ENCODE results near the gene VASN. TPM values are rescaled to one million over a fixed set of nuclear protein-coding genes. Genes with fewer than 3 reads are reported as not detected.

The VASN gene
- total RNA-seq, 1 experiment from 2014 or later: 45.3 TPM

- Histone ChIP-seq H3F3A (ENCODE audit: insufficient read depth, low read depth) (no peaks in the 10 kb centered on the region), H3K4me1 (replicated peaks; ENCODE audit: insufficient read depth) (peaks cover 8% of the 10 kb centered on the region; the same call in 1 of the 2 replicates), H4K20me1 (ENCODE audit: insufficient read depth) (no peaks in the 10 kb centered on the region), H3K36me3 (ENCODE audit: low read depth) (no peaks in the 10 kb centered on the region), H3K4me3 (no peak overlapping the region), H3K4me2 (no peak overlapping the region), H3K27me3 (ENCODE audit: insufficient read depth, low read depth) (no peaks in the 10 kb centered on the region), H3K9me2 (ENCODE audit: insufficient read depth) (no peaks in the 10 kb centered on the region), H2AFZ (no peak overlapping the region), H3K9me3 (ENCODE audit: insufficient read depth, low read depth) (no peaks in the 10 kb centered on the region), H3K79me2 (ENCODE audit: low read depth) (no peaks in the 10 kb centered on the region), H3K27ac (no peak overlapping the region)
- no peak for TF ChIP-seq EZH2 (IDR thresholded peaks at IDR 0.05; ENCODE audit: low read depth)
- no peak for TF ChIP-seq CTCF (conservative IDR thresholded peaks at IDR 0.05)
- ChIA-PET POLR2A (ENCODE audit: unreplicated experiment) (interaction anchor here (0.6 kb wide), 2 partner anchors 94 to 95 kb away, joined by 3 to 6 read pairs; no protein-coding TSS in a partner anchor), CTCF (no interaction called here)
- BruUV-seq (replicated peaks): no TSS peak
- DNase-seq: no peak
- intact Hi-C loops (cut with micrococcal nuclease; ENCODE audit: unreplicated experiment): no loop called here
Measured at GRCh38 chr16:4383591-4384444, 12.2 kb downstream of the VASN start.

GRCh38 chr16:4384509-4384942, 12.9 kb downstream of the VASN start:
- Histone ChIP-seq H3K27me3 (ENCODE audit: insufficient read depth, low read depth) (no peaks in the 10 kb centered on the region), H3K9me2 (ENCODE audit: insufficient read depth) (no peaks in the 10 kb centered on the region), H3K4me2 (no peak overlapping the region), H3F3A (ENCODE audit: insufficient read depth, low read depth) (no peaks in the 10 kb centered on the region), H3K36me3 (ENCODE audit: low read depth) (no peaks in the 10 kb centered on the region), H3K4me3 (no peak overlapping the region), H3K79me2 (ENCODE audit: low read depth) (no peaks in the 10 kb centered on the region), H2AFZ (no peak overlapping the region), H3K4me1 (replicated peaks; ENCODE audit: insufficient read depth) (peaks cover 8% of the 10 kb centered on the region; the same call in 1 of the 2 replicates), H4K20me1 (ENCODE audit: insufficient read depth) (no peaks in the 10 kb centered on the region), H3K27ac (no peak overlapping the region), H3K9me3 (ENCODE audit: insufficient read depth, low read depth) (no peaks in the 10 kb centered on the region)
- ChIA-PET POLR2A (ENCODE audit: unreplicated experiment) (interaction anchor here (0.6 kb wide), 1 partner anchor 95 kb away, joined by 6 read pairs; no protein-coding TSS in a partner anchor), CTCF (no interaction called here)
- intact Hi-C loops (cut with micrococcal nuclease; ENCODE audit: unreplicated experiment): no loop called here
- BruUV-seq (replicated peaks): no TSS peak
- no peak for DNase-seq
- TF ChIP-seq CTCF (conservative IDR thresholded peaks at IDR 0.05): no peak
- TF ChIP-seq EZH2 (IDR thresholded peaks at IDR 0.05; ENCODE audit: low read depth): no peak

GRCh38 chr16:4385066-4385788, 13.6 kb downstream of the VASN start:
- no peaks in the 10 kb centered on the region for H3K79me2 ChIP-seq (ENCODE audit: low read depth)
- H4K20me1 ChIP-seq (ENCODE audit: insufficient read depth): no peaks in the 10 kb centered on the region
- H3K9me3 ChIP-seq (ENCODE audit: insufficient read depth, low read depth): no peaks in the 10 kb centered on the region
- DNase-seq: no peak
- TF ChIP-seq CTCF (conservative IDR thresholded peaks at IDR 0.05) (no peak), EZH2 (IDR thresholded peaks at IDR 0.05; ENCODE audit: low read depth) (no peak)
- ChIA-PET CTCF (interaction anchor here (0.6 kb wide), 1 partner anchor 131 kb away, joined by 3 read pairs; no protein-coding TSS in a partner anchor), POLR2A (ENCODE audit: unreplicated experiment) (interaction anchor here (0.6 kb wide), 1 partner anchor 231 kb away, joined by 11 read pairs; no protein-coding TSS in a partner anchor)
- no peaks in the 10 kb centered on the region for H3K36me3 ChIP-seq (ENCODE audit: low read depth)
- peaks cover 8% of the 10 kb centered on the region; the same call in 1 of the 2 replicates for H3K4me1 ChIP-seq (replicated peaks; ENCODE audit: insufficient read depth)
- BruUV-seq (replicated peaks): no TSS peak
- no peak overlapping the region for H2AFZ ChIP-seq
- H3K9me2 ChIP-seq (ENCODE audit: insufficient read depth): no peaks in the 10 kb centered on the region
- H3K4me3 ChIP-seq: no peak overlapping the region
- no peaks in the 10 kb centered on the region for H3K27me3 ChIP-seq (ENCODE audit: insufficient read depth, low read depth)
- no peaks in the 10 kb centered on the region for H3F3A ChIP-seq (ENCODE audit: insufficient read depth, low read depth)
- intact Hi-C loops (cut with micrococcal nuclease; ENCODE audit: unreplicated experiment): no loop called here
- H3K4me2 ChIP-seq: no peak overlapping the region
- H3K27ac ChIP-seq: no peak overlapping the region
